ENCODE data around the gene GALNT13. TPM values are rescaled to one million over a fixed set of nuclear protein-coding genes. Genes with fewer than 3 reads are reported as not detected.

Gene GALNT13
- total and polyA plus RNA-seq, 2 donors (not counting 1 experiment from before 2014, with no cell fraction given): 0.17 TPM; not detected in 1

DNA sequence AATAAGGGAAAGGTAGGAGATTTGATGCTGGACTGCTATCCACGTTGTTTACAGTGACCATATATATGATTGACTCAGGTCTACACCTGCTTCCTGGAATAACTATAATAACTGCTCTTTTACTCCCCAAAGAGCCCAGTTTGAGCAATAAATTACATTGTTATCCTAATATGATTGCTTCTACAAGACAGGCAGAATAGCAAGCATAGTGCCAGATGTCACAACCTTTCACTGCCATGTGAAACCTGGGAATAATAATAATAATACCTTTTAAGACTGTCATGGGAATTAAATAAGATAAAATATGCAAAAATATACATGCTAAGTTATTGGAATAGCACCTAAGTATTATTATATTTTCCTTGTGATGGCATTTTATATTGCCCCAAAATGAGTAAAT is 298.7 kb downstream of the GALNT13 start:
- no peaks in the 10 kb centered on the region for H3K27me3 ChIP-seq (ENCODE audit: control insufficient read depth, insufficient read depth, low read length)
- no peaks in the 10 kb centered on the region for H3K9me3 ChIP-seq (ENCODE audit: control insufficient read depth, insufficient read depth, low read depth, low read length)
- H3K36me3 ChIP-seq (ENCODE audit: control insufficient read depth, insufficient read depth, low read length): no peaks in the 10 kb centered on the region
- no peak overlapping the region for H3K9ac ChIP-seq (ENCODE audit: insufficient read depth, low read length)
- no peaks in the 10 kb centered on the region for H3K4me1 ChIP-seq (ENCODE audit: control insufficient read depth, extremely low read depth, insufficient read depth, low read length)
- H4K20me1 ChIP-seq (ENCODE audit: control insufficient read depth, extremely low read depth, insufficient read depth, low read length): no peaks in the 10 kb centered on the region
- no peak overlapping the region for H3K4me3 ChIP-seq (replicated peaks in 1 of 4; ENCODE audit: control extremely low read depth in 1 of 4, insufficient read depth in 1 of 4, low read depth in 3 of 4, low read length in 4 of 4)
- H3K4me2 ChIP-seq (ENCODE audit: extremely low read depth, insufficient read depth, low read length): no peak overlapping the region
- H3K27ac ChIP-seq (ENCODE audit: insufficient read depth, low read length): no peak overlapping the region
- TF ChIP-seq EZH2 (IDR thresholded peaks at IDR 0.05; ENCODE audit: low read length, missing control alignments): no peak
- TF ChIP-seq, protein P1, sequence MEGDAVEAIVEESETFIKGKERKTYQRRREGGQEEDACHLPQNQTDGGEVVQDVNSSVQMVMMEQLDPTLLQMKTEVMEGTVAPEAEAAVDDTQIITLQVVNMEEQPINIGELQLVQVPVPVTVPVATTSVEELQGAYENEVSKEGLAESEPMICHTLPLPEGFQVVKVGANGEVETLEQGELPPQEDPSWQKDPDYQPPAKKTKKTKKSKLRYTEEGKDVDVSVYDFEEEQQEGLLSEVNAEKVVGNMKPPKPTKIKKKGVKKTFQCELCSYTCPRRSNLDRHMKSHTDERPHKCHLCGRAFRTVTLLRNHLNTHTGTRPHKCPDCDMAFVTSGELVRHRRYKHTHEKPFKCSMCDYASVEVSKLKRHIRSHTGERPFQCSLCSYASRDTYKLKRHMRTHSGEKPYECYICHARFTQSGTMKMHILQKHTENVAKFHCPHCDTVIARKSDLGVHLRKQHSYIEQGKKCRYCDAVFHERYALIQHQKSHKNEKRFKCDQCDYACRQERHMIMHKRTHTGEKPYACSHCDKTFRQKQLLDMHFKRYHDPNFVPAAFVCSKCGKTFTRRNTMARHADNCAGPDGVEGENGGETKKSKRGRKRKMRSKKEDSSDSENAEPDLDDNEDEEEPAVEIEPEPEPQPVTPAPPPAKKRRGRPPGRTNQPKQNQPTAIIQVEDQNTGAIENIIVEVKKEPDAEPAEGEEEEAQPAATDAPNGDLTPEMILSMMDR (conservative IDR thresholded peaks at IDR 0.05 in 1 of 2, IDR thresholded peaks at IDR 0.05 in 1 of 2; ENCODE audit: low read depth in 1 of 2, low read length in 2 of 2): no peak
- H3K79me2 ChIP-seq (ENCODE audit: control insufficient read depth, insufficient read depth, low read length): no peaks in the 10 kb centered on the region
- H2AFZ ChIP-seq (ENCODE audit: low read length): no peak overlapping the region
- DNase-seq (ENCODE audit: low read depth in 2 of 2): no peak

DNA sequence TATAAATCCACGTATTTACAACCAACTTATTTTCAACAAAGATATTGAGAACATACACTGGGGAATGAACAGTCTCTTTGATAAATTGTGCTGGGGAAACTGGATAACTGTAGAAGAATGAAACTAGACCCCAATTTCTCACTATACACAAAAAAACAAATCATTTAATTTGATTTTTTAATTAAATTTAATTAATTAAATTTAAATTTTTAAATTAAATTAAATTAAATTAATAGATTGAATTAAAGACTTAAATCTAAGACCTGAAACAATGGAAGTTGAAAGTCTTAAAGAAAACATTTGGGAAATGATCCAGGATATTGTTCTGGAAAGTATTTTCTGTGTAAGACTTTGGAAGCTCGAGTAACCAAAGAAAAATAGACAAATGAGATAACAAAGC is 301.4 kb downstream of the GALNT13 start:
- DNase-seq (ENCODE audit: low read depth in 2 of 2): no peak
- Histone ChIP-seq H3K79me2 (ENCODE audit: control insufficient read depth, insufficient read depth, low read length) (no peaks in the 10 kb centered on the region), H3K27ac (ENCODE audit: insufficient read depth, low read length) (no peak overlapping the region), H3K4me2 (ENCODE audit: extremely low read depth, insufficient read depth, low read length) (no peak overlapping the region), H2AFZ (ENCODE audit: low read length) (no peak overlapping the region), H3K27me3 (ENCODE audit: control insufficient read depth, insufficient read depth, low read length) (no peaks in the 10 kb centered on the region), H3K4me1 (ENCODE audit: control insufficient read depth, extremely low read depth, insufficient read depth, low read length) (no peaks in the 10 kb centered on the region), H3K9ac (ENCODE audit: insufficient read depth, low read length) (no peak overlapping the region), H3K4me3 (replicated peaks in 1 of 4; ENCODE audit: control extremely low read depth in 1 of 4, insufficient read depth in 1 of 4, low read depth in 3 of 4, low read length in 4 of 4) (no peak overlapping the region), H3K36me3 (ENCODE audit: control insufficient read depth, insufficient read depth, low read length) (no peaks in the 10 kb centered on the region), H3K9me3 (ENCODE audit: control insufficient read depth, insufficient read depth, low read depth, low read length) (no peaks in the 10 kb centered on the region), H4K20me1 (ENCODE audit: control insufficient read depth, extremely low read depth, insufficient read depth, low read length) (no peaks in the 10 kb centered on the region)
- TF ChIP-seq EZH2 (IDR thresholded peaks at IDR 0.05; ENCODE audit: low read length, missing control alignments): no peak
- TF ChIP-seq, protein P1 (conservative IDR thresholded peaks at IDR 0.05 in 1 of 2, IDR thresholded peaks at IDR 0.05 in 1 of 2; ENCODE audit: low read depth in 1 of 2, low read length in 2 of 2): no peak

DNA sequence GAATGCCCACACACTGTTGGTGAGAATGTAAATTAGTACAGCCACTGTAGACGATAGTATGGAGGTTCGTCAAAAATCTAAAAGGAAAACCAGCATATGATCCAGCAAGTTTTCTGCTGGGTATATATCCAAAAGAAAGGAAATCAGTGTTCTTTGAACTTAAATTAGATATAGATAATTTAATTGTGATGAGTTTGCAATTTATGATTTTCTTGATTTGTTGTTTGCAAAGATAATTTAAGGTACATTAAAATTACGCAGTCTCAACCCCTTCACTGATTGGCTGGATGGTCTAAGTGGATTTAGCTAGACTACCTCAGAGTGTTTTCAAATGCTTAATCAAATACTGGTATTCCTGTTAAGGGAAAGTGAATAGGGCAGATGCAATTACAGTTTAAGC is 302.2 kb downstream of the GALNT13 start:
- Histone ChIP-seq H3K9ac (ENCODE audit: insufficient read depth, low read length) (no peak overlapping the region), H4K20me1 (ENCODE audit: control insufficient read depth, extremely low read depth, insufficient read depth, low read length) (no peaks in the 10 kb centered on the region)

More for the DNA sequence above, 302.2 kb downstream of the GALNT13 start:
- TF ChIP-seq, protein P1 (conservative IDR thresholded peaks at IDR 0.05 in 1 of 2, IDR thresholded peaks at IDR 0.05 in 1 of 2; ENCODE audit: low read depth in 1 of 2, low read length in 2 of 2): no peak
- TF ChIP-seq EZH2 (IDR thresholded peaks at IDR 0.05; ENCODE audit: low read length, missing control alignments): no peak
- Histone ChIP-seq H3K4me2 (ENCODE audit: extremely low read depth, insufficient read depth, low read length) (no peak overlapping the region), H3K9me3 (ENCODE audit: control insufficient read depth, insufficient read depth, low read depth, low read length) (no peaks in the 10 kb centered on the region), H3K27me3 (ENCODE audit: control insufficient read depth, insufficient read depth, low read length) (no peaks in the 10 kb centered on the region), H3K36me3 (ENCODE audit: control insufficient read depth, insufficient read depth, low read length) (no peaks in the 10 kb centered on the region), H2AFZ (ENCODE audit: low read length) (no peak overlapping the region), H3K79me2 (ENCODE audit: control insufficient read depth, insufficient read depth, low read length) (no peaks in the 10 kb centered on the region), H3K4me1 (ENCODE audit: control insufficient read depth, extremely low read depth, insufficient read depth, low read length) (no peaks in the 10 kb centered on the region), H3K4me3 (replicated peaks in 1 of 4; ENCODE audit: control extremely low read depth in 1 of 4, insufficient read depth in 1 of 4, low read depth in 3 of 4, low read length in 4 of 4) (no peak overlapping the region), H3K27ac (ENCODE audit: insufficient read depth, low read length) (no peak overlapping the region)
- DNase-seq (ENCODE audit: low read depth in 2 of 2): no peak

Measured in fibroblast of lung (primary cell).